Suprapubic skin (tissue), 4 donors: Measurements from ENCODE around the gene NOL12. TPM values are rescaled to one million over a fixed set of nuclear protein-coding genes. Genes with fewer than 3 reads are reported as not detected.

Experiments used
- DNase-seq, 2 donors: peaks; one replicate each; pipeline ENCODE4 v3.0.0-alpha.2; 2019; ENCODE audit warnings: low spot score in 2 of 2
- H3K27ac ChIP-seq: fragments of 200-600 bp; sonication (generic); one replicate; pipeline ENCODE4 v1.5.1; 2019
- H3K27me3 ChIP-seq: fragments of 200-600 bp; sonication (generic); one replicate; pipeline ENCODE4 v1.5.1; 2019
- H3K36me3 ChIP-seq: fragments of 200-600 bp; sonication (generic); one replicate; pipeline ENCODE4 v1.5.1; 2019
- H3K4me1 ChIP-seq: fragments of 200-600 bp; sonication (generic); one replicate; pipeline ENCODE4 v1.5.1; 2019
- H3K4me3 ChIP-seq: fragments of 200-600 bp; sonication (generic); one replicate; pipeline ENCODE4 v1.5.1; 2019; ENCODE audit warnings: mild to moderate bottlenecking
- H3K9me3 ChIP-seq: fragments of 200-600 bp; sonication (generic); one replicate; pipeline ENCODE4 v1.5.1; 2019
- EP300 ChIP-seq: sonication (generic); formaldehyde crosslinking; IDR thresholded peaks from one replicate; pipeline ENCODE4 v1.6.1; 2017; ENCODE audit warnings: antibody characterized with exemption
- POLR2A ChIP-seq, 2 donors: fragments of 450-650 bp; IDR thresholded peaks; one replicate each; pipeline ENCODE4 v1.6.1; 2017; ENCODE audit warnings: antibody characterized with exemption in 2 of 2, mild to moderate bottlenecking in 2 of 2, moderate library complexity in 2 of 2
- POLR2AphosphoS5 ChIP-seq, 3 donors: sonication (generic); formaldehyde crosslinking; IDR thresholded peaks; one replicate each; pipeline ENCODE4 v1.6.1; 2017; ENCODE audit warnings: antibody characterized with exemption in 3 of 3
- WGBS: methylation state at CpG from one replicate; pipeline ENCODE4 v1.1.5; 2018; 5-methylcytosine and 5-hydroxymethylcytosine counted together
- total RNA-seq, 4 donors: library from RNA; depleted of rRNA; stranded (reverse); fragments of >200 nt; gene quantifications; one replicate each; pipeline ENCODE4 v1.1.0, GENCODE V29; 2016
- TF ChIP-seq, protein P1 (sequence below), 2 donors: fragments of 200-600 bp in 1 of 2; fragments of 450-650 bp in 1 of 2; sonication (generic) in 1 of 2; IDR thresholded peaks; one replicate each; pipeline ENCODE4 v1.5.1; 2016 to 2019; ENCODE audit warnings: antibody characterized with exemption in 2 of 2, mild to moderate bottlenecking in 1 of 2, moderate library complexity in 1 of 2

NOL12 gene
- total RNA-seq, 4 donors from 2014 or later: 29.2 to 49.8 (median 40.7) TPM

DNA sequence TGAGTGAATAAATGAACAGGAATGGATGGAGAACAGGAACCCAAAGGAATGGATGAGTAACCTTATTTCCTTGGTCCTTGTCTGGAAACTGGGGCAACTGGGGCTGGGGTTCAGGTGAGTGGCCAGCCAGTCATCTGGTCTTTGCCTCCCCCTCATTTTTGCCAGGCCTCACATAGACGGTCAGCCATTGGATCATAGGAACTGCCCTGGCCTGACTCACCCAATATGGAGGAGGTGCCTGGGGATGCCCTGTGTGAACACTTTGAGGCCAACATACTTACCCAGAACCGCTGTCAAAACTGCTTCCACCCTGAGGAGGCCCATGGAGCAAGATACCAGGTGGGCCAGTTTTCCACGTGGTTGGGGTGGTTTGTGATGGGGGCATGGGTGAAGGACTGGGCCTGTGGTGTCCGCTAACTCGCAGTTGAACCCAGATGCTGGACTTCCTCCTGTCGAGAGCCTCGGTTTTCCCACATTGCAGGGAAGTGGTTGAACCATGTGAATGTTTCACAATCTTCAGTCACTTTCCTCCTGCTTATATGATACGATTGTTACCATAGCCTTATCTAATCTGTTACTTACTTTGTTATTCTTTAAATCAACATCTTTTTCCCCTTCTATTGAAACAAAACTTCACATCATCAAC lies 15.1 kb downstream of the NOL12 start:
- 71% methylated on average over 8 of the region's 8 CpGs for WGBS

DNA sequence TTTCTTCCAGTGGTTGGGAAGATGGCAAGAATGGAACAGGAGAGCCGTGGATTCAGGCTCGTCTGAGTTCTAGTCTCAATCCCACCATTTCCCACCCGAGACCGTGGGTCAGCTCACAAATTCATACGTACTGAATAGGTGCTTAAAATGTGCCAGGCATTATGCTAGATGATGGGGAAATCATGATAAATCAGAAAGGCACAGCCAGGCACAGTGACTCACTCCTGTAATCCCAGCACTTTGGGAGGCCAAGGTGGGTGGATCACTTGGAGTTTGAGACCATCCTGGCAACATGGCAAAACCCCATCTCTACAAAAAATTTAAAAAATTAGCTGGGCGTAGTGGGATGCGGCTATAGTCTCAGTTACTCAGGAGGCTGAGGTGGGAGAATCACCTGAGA lies 17.8 kb downstream of the NOL12 start:
- no peaks in the 10 kb centered on the region for H3K27me3 ChIP-seq
- no peaks in the 10 kb centered on the region for H3K4me1 ChIP-seq
- no peaks in the 10 kb centered on the region for H3K9me3 ChIP-seq
- no peak overlapping the region for H3K4me3 ChIP-seq
- DNase-seq: no peak
- TF ChIP-seq, protein P1, sequence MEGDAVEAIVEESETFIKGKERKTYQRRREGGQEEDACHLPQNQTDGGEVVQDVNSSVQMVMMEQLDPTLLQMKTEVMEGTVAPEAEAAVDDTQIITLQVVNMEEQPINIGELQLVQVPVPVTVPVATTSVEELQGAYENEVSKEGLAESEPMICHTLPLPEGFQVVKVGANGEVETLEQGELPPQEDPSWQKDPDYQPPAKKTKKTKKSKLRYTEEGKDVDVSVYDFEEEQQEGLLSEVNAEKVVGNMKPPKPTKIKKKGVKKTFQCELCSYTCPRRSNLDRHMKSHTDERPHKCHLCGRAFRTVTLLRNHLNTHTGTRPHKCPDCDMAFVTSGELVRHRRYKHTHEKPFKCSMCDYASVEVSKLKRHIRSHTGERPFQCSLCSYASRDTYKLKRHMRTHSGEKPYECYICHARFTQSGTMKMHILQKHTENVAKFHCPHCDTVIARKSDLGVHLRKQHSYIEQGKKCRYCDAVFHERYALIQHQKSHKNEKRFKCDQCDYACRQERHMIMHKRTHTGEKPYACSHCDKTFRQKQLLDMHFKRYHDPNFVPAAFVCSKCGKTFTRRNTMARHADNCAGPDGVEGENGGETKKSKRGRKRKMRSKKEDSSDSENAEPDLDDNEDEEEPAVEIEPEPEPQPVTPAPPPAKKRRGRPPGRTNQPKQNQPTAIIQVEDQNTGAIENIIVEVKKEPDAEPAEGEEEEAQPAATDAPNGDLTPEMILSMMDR (IDR thresholded peaks at IDR 0.05): no peak
- no peak for TF ChIP-seq POLR2AphosphoS5 (IDR thresholded peaks at IDR 0.05)
- no peak for TF ChIP-seq POLR2A (IDR thresholded peaks at IDR 0.05)
- no peak for TF ChIP-seq EP300
- WGBS: 79% methylated on average over 7 of the region's 7 CpGs
- peaks cover 5% of the 10 kb centered on the region for H3K36me3 ChIP-seq
- no peak overlapping the region for H3K27ac ChIP-seq

More for the DNA sequence above, 15.1 kb downstream of the NOL12 start:
- no peak overlapping the region for H3K27ac ChIP-seq
- peaks cover 11% of the 10 kb centered on the region for H3K4me1 ChIP-seq
- peaks cover 5% of the 10 kb centered on the region for H3K36me3 ChIP-seq
- H3K27me3 ChIP-seq: no peaks in the 10 kb centered on the region
- DNase-seq: no peak
- TF ChIP-seq POLR2A (IDR thresholded peaks at IDR 0.05): no peak
- TF ChIP-seq, protein P1 (IDR thresholded peaks at IDR 0.05): no peak
- no peak for TF ChIP-seq EP300
- no peak for TF ChIP-seq POLR2AphosphoS5 (IDR thresholded peaks at IDR 0.05)
- no peaks in the 10 kb centered on the region for H3K9me3 ChIP-seq
- no peak overlapping the region for H3K4me3 ChIP-seq

DNA sequence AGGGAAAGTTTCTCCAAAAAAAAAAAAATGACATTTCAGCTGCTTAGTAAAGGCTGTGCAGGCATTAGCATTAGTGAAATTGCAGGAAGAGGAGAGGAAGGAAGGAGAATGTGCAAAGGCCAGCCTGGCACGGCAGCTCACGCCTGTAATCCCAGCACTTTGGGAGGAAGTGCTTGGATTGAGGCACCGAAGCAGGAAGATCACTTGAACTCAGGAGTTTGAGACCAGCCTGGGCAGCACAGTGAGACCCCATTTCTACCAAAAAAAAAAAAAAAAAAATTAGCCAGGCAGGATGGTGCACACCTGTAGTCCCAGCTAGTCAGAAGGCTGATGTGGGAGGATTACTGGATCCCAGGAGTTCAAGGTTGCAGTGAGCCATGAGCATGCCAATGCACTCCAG lies 18.5 kb downstream of the NOL12 start:
- no peak for DNase-seq
- Histone ChIP-seq H3K4me3 (no peak overlapping the region), H3K9me3 (no peaks in the 10 kb centered on the region), H3K4me1 (no peaks in the 10 kb centered on the region), H3K36me3 (peaks cover 5% of the 10 kb centered on the region), H3K27me3 (no peaks in the 10 kb centered on the region), H3K27ac (no peak overlapping the region)
- WGBS: 76% methylated on average over 3 of the region's 3 CpGs
- TF ChIP-seq, protein P1 (IDR thresholded peaks at IDR 0.05): no peak
- TF ChIP-seq POLR2A (IDR thresholded peaks at IDR 0.05) (no peak), EP300 (no peak)

DNA sequence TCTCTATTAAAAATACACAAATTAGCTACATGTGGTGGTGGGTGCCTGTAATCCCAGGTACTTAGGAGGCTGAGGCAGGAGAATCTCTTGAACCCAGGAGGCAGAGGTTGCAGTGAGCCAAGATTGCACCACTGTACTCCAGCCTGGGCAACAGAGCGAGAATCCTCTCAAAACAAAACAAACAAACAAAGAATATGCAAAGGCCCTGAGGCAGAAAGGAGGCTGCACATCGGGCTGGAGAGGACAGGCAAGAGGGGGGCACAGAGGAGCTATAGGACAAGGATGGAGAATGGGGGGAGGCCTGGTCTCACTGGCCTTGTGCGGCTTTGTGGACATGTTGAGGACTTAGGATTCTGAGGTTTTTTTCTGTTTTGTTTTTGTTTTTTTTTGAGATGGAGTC lies 19.1 kb downstream of the NOL12 start:
- Histone ChIP-seq H3K36me3 (peaks cover 5% of the 10 kb centered on the region), H3K27me3 (no peaks in the 10 kb centered on the region), H3K4me3 (no peak overlapping the region), H3K4me1 (no peaks in the 10 kb centered on the region), H3K27ac (no peak overlapping the region), H3K9me3 (no peaks in the 10 kb centered on the region)
- 94% methylated on average over 3 of the region's 3 CpGs for WGBS
- no peak for DNase-seq
- TF ChIP-seq, protein P1 (IDR thresholded peaks at IDR 0.05): no peak
- TF ChIP-seq POLR2A (IDR thresholded peaks at IDR 0.05) (no peak), EP300 (no peak), POLR2AphosphoS5 (IDR thresholded peaks at IDR 0.05) (no peak)

DNA sequence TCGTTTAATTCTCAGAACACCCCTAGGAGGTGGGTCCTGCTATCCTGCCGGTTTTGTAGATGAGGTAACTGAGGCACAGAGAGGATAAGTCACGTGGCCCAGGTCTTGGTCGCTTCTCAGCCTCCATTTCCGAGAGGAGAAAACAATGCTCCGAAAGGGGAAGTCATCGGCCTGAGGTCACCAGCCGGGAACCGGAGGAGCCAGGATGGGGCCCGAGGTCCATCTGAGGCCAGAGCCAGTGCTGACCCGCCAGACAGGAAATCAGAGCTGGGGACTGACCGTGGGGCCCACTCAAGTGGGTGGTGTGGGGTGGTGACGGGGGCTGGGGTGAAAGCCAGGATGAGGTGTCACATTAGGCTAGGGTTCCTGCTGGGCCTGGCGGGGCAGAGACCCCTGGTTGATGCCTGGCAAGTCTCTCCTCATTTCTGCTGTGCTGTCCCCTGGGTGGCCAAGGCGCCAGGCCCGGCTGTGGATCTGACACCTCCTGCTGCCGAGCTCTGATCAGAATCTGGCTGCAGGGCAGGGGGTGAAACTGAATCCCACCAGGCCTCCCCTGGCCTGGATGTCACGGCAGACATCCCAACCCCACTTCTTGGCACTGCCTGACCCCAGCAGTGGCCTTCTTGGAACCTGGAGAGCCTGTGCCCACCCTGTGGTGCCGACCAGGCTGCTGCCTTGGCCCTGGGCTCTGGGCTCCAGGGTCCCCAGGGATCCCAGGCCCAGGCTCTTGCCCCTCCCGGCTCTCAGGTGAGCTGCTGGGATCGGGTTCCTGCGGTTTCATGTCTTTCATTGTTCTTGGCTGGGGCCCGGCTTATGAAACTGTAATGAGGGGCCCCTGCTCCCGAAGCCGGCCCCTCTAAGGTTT lies 22.7 kb downstream of the NOL12 start:
- Histone ChIP-seq H3K27ac (no peak overlapping the region), H3K36me3 (peaks cover 3% of the 10 kb centered on the region), H3K4me3 (no peak overlapping the region), H3K27me3 (no peaks in the 10 kb centered on the region), H3K9me3 (no peaks in the 10 kb centered on the region), H3K4me1 (no peaks in the 10 kb centered on the region)
- TF ChIP-seq, protein P1 (IDR thresholded peaks at IDR 0.05): no peak
- no peak for TF ChIP-seq POLR2A (IDR thresholded peaks at IDR 0.05)
- no peak for TF ChIP-seq EP300
- no peak for TF ChIP-seq POLR2AphosphoS5 (IDR thresholded peaks at IDR 0.05)
- no peak for DNase-seq
- 78% methylated on average over 14 of the region's 25 CpGs for whole genome bisulfite sequencing
